ENCODE measurements around the gene CEP63. TPM values are rescaled to one million over a fixed set of nuclear protein-coding genes. Genes with fewer than 3 reads are reported as not detected.

The CEP63 gene
- polyA plus RNA-seq (13.3 and 14.1 TPM in 2 replicates), polyA minus RNA-seq (20.5 and 28.6 TPM in 2 replicates)

DNA sequence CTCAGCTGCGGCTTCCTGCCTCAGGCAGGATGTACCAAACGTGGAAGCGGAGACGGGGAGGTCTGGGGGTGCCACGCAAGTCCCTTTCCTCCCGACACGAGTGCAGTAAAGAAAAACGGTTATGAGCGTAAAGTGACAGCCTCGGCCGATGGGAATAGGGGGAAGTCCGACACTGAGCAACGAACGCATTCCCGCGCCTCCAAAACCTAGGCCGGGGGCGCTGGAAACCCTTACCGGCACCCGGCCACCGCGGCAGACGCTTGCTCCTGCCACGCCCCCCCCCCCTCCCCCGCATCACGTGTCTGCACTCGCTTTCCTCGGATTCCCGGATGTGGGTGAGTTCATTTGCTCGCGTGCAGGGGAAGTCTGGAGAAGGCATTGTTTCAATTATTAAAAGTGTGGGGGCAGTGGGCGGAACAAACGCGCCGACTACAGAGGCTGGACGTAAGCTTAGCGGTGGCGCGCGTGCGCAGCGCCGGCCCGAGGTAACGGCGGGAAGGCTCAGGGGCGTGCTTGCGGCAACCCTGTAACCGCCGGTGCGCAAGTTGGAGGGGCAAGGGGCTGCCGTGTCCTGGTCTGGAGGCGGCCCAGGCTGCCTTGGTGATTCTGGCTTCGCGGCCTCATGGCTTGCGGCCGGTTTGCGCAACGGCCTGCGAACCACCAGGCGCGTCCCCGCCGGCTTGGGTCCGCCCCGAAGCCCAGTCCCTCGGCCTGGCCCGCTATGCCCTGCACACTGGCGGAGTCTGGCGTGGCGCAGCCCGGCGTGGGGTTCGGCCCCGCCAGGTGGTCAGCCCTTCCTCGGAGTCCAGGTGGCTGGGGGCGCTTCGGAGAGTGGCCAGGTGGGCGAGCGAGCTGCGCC, at the start of gene CEP63, which contains the start of gene ANAPC13:
Gene CEP63, plus strand, starts transcription at position 340 of the 859 bp plus-strand sequence. CDS start 9,264 bp downstream, outside the sequence.
Gene ANAPC13, minus strand, starts transcription at position 268 of the 859 bp plus-strand sequence. CDS start 3,081 bp downstream, outside the sequence.
- H3K4me2 ChIP-seq (ENCODE audit: low read length), result peak within 1 kb of the TSS; percentile 95
- H3K79me2 ChIP-seq (replicated peaks; ENCODE audit: insufficient read depth, low read length), result peaks cover 32% of the 10 kb centered on the region
- no peaks in the 10 kb centered on the region for H4K20me1 ChIP-seq (ENCODE audit: insufficient read depth)
- TF ChIP-seq MXI1 (conservative IDR thresholded peaks at IDR 0.05; ENCODE audit: poor library complexity, severe bottlenecking) (peak; percentile 87), POLR2AphosphoS5 (IDR thresholded peaks at IDR 0.05) (peak; percentile 90), RAD21 (conservative IDR thresholded peaks at IDR 0.05) (peak; percentile 34), TAF1 (IDR thresholded peaks at IDR 0.05; ENCODE audit: low read depth) (peak; percentile 74), EZH2 (IDR thresholded peaks at IDR 0.05; ENCODE audit: borderline replicate concordance, insufficient read depth, low read length, poor library complexity, severe bottlenecking) (no peak), EP300 (conservative IDR thresholded peaks at IDR 0.05; ENCODE audit: poor library complexity, severe bottlenecking) (peak; percentile 82), SMC3 (conservative IDR thresholded peaks at IDR 0.05; ENCODE audit: poor library complexity) (peak; percentile 13)
- TF ChIP-seq, protein P1, sequence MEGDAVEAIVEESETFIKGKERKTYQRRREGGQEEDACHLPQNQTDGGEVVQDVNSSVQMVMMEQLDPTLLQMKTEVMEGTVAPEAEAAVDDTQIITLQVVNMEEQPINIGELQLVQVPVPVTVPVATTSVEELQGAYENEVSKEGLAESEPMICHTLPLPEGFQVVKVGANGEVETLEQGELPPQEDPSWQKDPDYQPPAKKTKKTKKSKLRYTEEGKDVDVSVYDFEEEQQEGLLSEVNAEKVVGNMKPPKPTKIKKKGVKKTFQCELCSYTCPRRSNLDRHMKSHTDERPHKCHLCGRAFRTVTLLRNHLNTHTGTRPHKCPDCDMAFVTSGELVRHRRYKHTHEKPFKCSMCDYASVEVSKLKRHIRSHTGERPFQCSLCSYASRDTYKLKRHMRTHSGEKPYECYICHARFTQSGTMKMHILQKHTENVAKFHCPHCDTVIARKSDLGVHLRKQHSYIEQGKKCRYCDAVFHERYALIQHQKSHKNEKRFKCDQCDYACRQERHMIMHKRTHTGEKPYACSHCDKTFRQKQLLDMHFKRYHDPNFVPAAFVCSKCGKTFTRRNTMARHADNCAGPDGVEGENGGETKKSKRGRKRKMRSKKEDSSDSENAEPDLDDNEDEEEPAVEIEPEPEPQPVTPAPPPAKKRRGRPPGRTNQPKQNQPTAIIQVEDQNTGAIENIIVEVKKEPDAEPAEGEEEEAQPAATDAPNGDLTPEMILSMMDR (IDR thresholded peaks at IDR 0.05; ENCODE audit: poor library complexity, severe bottlenecking), result peak; percentile 33
- TF ChIP-seq, protein P2, sequence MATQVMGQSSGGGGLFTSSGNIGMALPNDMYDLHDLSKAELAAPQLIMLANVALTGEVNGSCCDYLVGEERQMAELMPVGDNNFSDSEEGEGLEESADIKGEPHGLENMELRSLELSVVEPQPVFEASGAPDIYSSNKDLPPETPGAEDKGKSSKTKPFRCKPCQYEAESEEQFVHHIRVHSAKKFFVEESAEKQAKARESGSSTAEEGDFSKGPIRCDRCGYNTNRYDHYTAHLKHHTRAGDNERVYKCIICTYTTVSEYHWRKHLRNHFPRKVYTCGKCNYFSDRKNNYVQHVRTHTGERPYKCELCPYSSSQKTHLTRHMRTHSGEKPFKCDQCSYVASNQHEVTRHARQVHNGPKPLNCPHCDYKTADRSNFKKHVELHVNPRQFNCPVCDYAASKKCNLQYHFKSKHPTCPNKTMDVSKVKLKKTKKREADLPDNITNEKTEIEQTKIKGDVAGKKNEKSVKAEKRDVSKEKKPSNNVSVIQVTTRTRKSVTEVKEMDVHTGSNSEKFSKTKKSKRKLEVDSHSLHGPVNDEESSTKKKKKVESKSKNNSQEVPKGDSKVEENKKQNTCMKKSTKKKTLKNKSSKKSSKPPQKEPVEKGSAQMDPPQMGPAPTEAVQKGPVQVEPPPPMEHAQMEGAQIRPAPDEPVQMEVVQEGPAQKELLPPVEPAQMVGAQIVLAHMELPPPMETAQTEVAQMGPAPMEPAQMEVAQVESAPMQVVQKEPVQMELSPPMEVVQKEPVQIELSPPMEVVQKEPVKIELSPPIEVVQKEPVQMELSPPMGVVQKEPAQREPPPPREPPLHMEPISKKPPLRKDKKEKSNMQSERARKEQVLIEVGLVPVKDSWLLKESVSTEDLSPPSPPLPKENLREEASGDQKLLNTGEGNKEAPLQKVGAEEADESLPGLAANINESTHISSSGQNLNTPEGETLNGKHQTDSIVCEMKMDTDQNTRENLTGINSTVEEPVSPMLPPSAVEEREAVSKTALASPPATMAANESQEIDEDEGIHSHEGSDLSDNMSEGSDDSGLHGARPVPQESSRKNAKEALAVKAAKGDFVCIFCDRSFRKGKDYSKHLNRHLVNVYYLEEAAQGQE (IDR thresholded peaks at IDR 0.05; ENCODE audit: borderline replicate concordance), result peak; percentile 59
- peak within 1 kb of the TSS; percentile 78 for H3K4me3 ChIP-seq (ENCODE audit: low read length)
- H3K9me3 ChIP-seq (ENCODE audit: low read length), result no peaks in the 10 kb centered on the region
- no peaks in the 10 kb centered on the region for H3K9me2 ChIP-seq (ENCODE audit: insufficient read depth, low read length)
- H3K27ac ChIP-seq (ENCODE audit: low read length), result peak within 1 kb of the TSS; percentile 97
- H3F3A ChIP-seq (ENCODE audit: insufficient read depth, low read length, poor library complexity, severe bottlenecking), result no peaks in the 10 kb centered on the region
- peak within 1 kb of the TSS; percentile 94 for H3K9ac ChIP-seq (ENCODE audit: low read length)
- peak within 1 kb of the TSS; percentile 93 for H2AFZ ChIP-seq (ENCODE audit: low read depth, low read length)
- peaks cover 7% of the 10 kb centered on the region for H3K36me3 ChIP-seq (ENCODE audit: insufficient read depth, low read length)
- H3K27me3 ChIP-seq (ENCODE audit: insufficient read depth, low read depth, low read length), result no peaks in the 10 kb centered on the region

DNA sequence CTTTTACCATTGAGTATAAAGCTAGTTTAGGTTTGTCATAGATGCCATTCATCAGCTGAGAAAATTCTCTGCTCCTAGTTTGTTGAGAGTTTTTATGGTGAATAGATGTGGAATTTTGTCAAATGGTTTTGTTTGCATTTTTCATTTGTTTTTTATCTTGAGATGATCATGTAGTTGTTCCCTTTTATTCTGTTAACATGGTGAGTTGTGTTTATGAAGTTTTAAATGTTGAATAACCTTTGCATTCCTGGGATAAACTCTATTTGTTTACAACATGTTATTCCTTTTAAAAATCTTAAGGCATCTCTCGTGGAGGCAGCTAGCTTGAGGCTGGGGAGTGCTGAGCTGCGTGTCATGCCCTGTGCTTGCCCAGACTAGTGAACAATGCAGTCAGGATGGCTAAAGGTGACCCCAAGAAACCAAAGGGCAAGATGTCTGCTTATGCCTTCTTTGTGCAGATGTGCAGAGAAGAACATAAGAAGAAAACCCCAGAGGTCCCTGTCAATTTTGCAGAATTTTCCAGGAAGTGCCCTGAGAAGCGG, 48.6 kb upstream of the CEP63 start:
- Histone ChIP-seq H3K27ac (ENCODE audit: low read length) (no peak overlapping the region), H3K36me3 (ENCODE audit: insufficient read depth, low read length) (no peaks in the 10 kb centered on the region), H3K27me3 (ENCODE audit: insufficient read depth, low read depth, low read length) (no peaks in the 10 kb centered on the region), H3K9ac (ENCODE audit: low read length) (no peak overlapping the region), H3F3A (ENCODE audit: insufficient read depth, low read length, poor library complexity, severe bottlenecking) (no peaks in the 10 kb centered on the region), H4K20me1 (ENCODE audit: insufficient read depth) (no peaks in the 10 kb centered on the region), H3K79me2 (replicated peaks; ENCODE audit: insufficient read depth, low read length) (no peaks in the 10 kb centered on the region), H3K9me2 (ENCODE audit: insufficient read depth, low read length) (no peaks in the 10 kb centered on the region), H3K4me3 (ENCODE audit: low read length) (no peak overlapping the region), H3K9me3 (ENCODE audit: low read length) (no peaks in the 10 kb centered on the region), H2AFZ (ENCODE audit: low read depth, low read length) (no peak overlapping the region), H3K4me2 (ENCODE audit: low read length) (no peak overlapping the region)
- no peak for TF ChIP-seq EP300 (conservative IDR thresholded peaks at IDR 0.05; ENCODE audit: poor library complexity, severe bottlenecking)
- TF ChIP-seq RAD21 (conservative IDR thresholded peaks at IDR 0.05), result no peak
- TF ChIP-seq, protein P1 (IDR thresholded peaks at IDR 0.05; ENCODE audit: poor library complexity, severe bottlenecking), result no peak
- no peak for TF ChIP-seq MXI1 (conservative IDR thresholded peaks at IDR 0.05; ENCODE audit: poor library complexity, severe bottlenecking)
- TF ChIP-seq TAF1 (IDR thresholded peaks at IDR 0.05; ENCODE audit: low read depth), result no peak
- TF ChIP-seq EZH2 (IDR thresholded peaks at IDR 0.05; ENCODE audit: borderline replicate concordance, insufficient read depth, low read length, poor library complexity, severe bottlenecking), result no peak
- no peak for TF ChIP-seq SMC3 (conservative IDR thresholded peaks at IDR 0.05; ENCODE audit: poor library complexity)
- TF ChIP-seq, protein P2 (IDR thresholded peaks at IDR 0.05; ENCODE audit: borderline replicate concordance), result no peak
